HepG2 (cell line): ENCODE results near the gene ZNF581. TPM values are rescaled to one million over a fixed set of nuclear protein-coding genes. Genes with fewer than 3 reads are reported as not detected.

Experiments used
- BATF2 ChIP-seq: sonication (generic); formaldehyde crosslinking; IDR thresholded peaks from 2 replicates; pipeline ENCODE4 v1.8.0; 2022; ENCODE audit warnings: mild to moderate bottlenecking, missing genetic modification reagents, moderate library complexity
- BCL3 ChIP-seq: sonication (generic); formaldehyde crosslinking; IDR thresholded peaks from 2 replicates; pipeline ENCODE4 v1.5.1; 2020; ENCODE audit warnings: mild to moderate bottlenecking, missing genetic modification reagents, moderate library complexity
- DNMT1 ChIP-seq: sonication (generic); formaldehyde crosslinking; IDR thresholded peaks from 2 replicates; pipeline ENCODE4 v1.5.1; 2020; ENCODE audit warnings: mild to moderate bottlenecking, missing genetic modification reagents
- HMGXB4 ChIP-seq, 2 experiments: sonication (generic) in 1 of 2; formaldehyde crosslinking in 1 of 2; IDR thresholded peaks; 2 replicates each; pipeline versions ENCODE4 v1.4.0 to v1.6.1; 2018 to 2020; ENCODE audit warnings: missing genetic modification reagents in 2 of 2, borderline replicate concordance in 1 of 2, low read depth in 1 of 2, mild to moderate bottlenecking in 1 of 2, missing biosample characterization in 1 of 2
- MBNL3 ChIP-seq: fragments of 250-450 bp; sonication (Bioruptor Pico); conservative IDR thresholded peaks from 2 replicates; pipeline ENCODE4 v1.8.0; 2022; ENCODE audit warnings: mild to moderate bottlenecking, inconsistent platforms
- MED1 ChIP-seq: sonication (generic); formaldehyde crosslinking; IDR thresholded peaks from 2 replicates; pipeline ENCODE4 v1.4.0; 2020; ENCODE audit warnings: missing genetic modification reagents
- MLXIP ChIP-seq: sonication (generic); formaldehyde crosslinking; IDR thresholded peaks from 2 replicates; pipeline ENCODE4 v1.9.0; 2021; ENCODE audit warnings: missing genetic modification reagents, borderline replicate concordance
- MYNN ChIP-seq: sonication (generic); formaldehyde crosslinking; IDR thresholded peaks from 2 replicates; pipeline ENCODE4 v1.4.0; 2020; ENCODE audit warnings: mild to moderate bottlenecking, low read depth, missing genetic modification reagents
- RORA ChIP-seq: sonication (generic); formaldehyde crosslinking; IDR thresholded peaks from 2 replicates; pipeline ENCODE4 v1.5.0; 2020; ENCODE audit warnings: mild to moderate bottlenecking, missing genetic modification reagents, moderate library complexity
- SRY ChIP-seq: sonication (generic); formaldehyde crosslinking; IDR thresholded peaks from 2 replicates; pipeline ENCODE4 v1.8.0; 2022; ENCODE audit warnings: mild to moderate bottlenecking, missing genetic modification reagents
- XRCC5 ChIP-seq: fragments of 200-400 bp; formaldehyde crosslinking; optimal IDR thresholded peaks from 2 replicates; pipeline ENCODE3; 2017; ENCODE audit warnings: mild to moderate bottlenecking, low read length
- ZBTB3 ChIP-seq: sonication (generic); formaldehyde crosslinking; IDR thresholded peaks from 2 replicates; pipeline ENCODE4 v1.4.0; 2020; ENCODE audit warnings: low read depth, mild to moderate bottlenecking, moderate library complexity, missing genetic modification reagents, borderline replicate concordance
- ZNF276 ChIP-seq: sonication (generic); formaldehyde crosslinking; IDR thresholded peaks from 2 replicates; pipeline ENCODE4 v1.4.0; 2020; ENCODE audit warnings: mild to moderate bottlenecking, low read depth, missing genetic modification reagents
- ZNF639 ChIP-seq: conservative IDR thresholded peaks from 2 replicates; pipeline ENCODE4 v1.6.1; 2018; ENCODE audit warnings: missing genetic modification reagents
- ZNF678 ChIP-seq: sonication (generic); formaldehyde crosslinking; IDR thresholded peaks from 2 replicates; pipeline ENCODE4 v1.4.0; 2020; ENCODE audit warnings: mild to moderate bottlenecking, missing genetic modification reagents
- ZNF768 ChIP-seq: sonication (generic); formaldehyde crosslinking; IDR thresholded peaks from 2 replicates; pipeline ENCODE4 v1.4.0; 2020; ENCODE audit warnings: missing genetic modification reagents
- ZNF775 ChIP-seq: sonication (generic); formaldehyde crosslinking; IDR thresholded peaks from 2 replicates; pipeline ENCODE4 v1.4.0; 2020; ENCODE audit warnings: missing genetic modification reagents, mild to moderate bottlenecking, moderate library complexity, borderline replicate concordance
- polyA plus RNA-seq, 8 experiments: library from polyadenylated mRNA; depleted of rRNA in 3 of 8; stranded (reverse) in 7 of 8; unstranded in 1 of 8; fragments of >200 nt; fragmentation: Illumina TruSeq in 4 of 8; extraction: Trizol in 4 of 8; gene quantifications; 2 replicates each; pipeline versions ENCODE4 v1.2.1 to v1.2.3, GENCODE V29; 2011 to 2016; ENCODE audit warnings: low read depth in 4 of 8, missing spikeins in 1 of 8, mixed read lengths in 1 of 8; ENCODE audit not compliant: insufficient read depth in 1 of 8
- total RNA-seq, 5 experiments: library from RNA; depleted of rRNA; stranded (reverse); fragments of >200 nt; fragmentation: Illumina TruSeq; extraction: Trizol; gene quantifications; 2 replicates each; pipeline ENCODE4 v1.2.3, GENCODE V29; 2016; ENCODE audit warnings: low read depth in 1 of 5

The ZNF581 gene
- total and polyA plus RNA-seq, 2 of the 13 experiments (the other 11 are each of a cell fraction or from before 2014, with no cell fraction given), result 19.6 to 49.5 TPM

- TF ChIP-seq ZBTB3 (CRISPR knock-in tag) (peak; percentile 53; the same call in 1 of the 2 replicates), ZNF639 (CRISPR knock-in tag) (peak; percentile 93), MLXIP (CRISPR knock-in tag) (no peak), RORA (CRISPR knock-in tag) (no peak), BATF2 (0 out of 2 replicates have a peak, but pooled peaks have one; percentile 16), SRY (CRISPR knock-in tag) (0 out of 2 replicates have a peak, but pooled peaks have one; percentile 51), ZNF775 (CRISPR knock-in tag) (no peak), MYNN (CRISPR knock-in tag) (no peak), MED1 (no peak), ZNF678 (CRISPR knock-in tag) (0 out of 2 replicates have a peak, but pooled peaks have one; percentile 25), XRCC5 (peak; percentile 23), ZNF276 (CRISPR knock-in tag) (no peak), HMGXB4 (CRISPR knock-in tag; IDR thresholded peaks at IDR 0.05; ENCODE audit: borderline replicate concordance in 1 of 2, low read depth in 1 of 2) (peak in 1 of 2 experiments; percentile 59; a peak in 1 of 4 replicates), DNMT1 (CRISPR knock-in tag) (0 out of 2 replicates have a peak, but pooled peaks have one; percentile 77), ZNF768 (CRISPR knock-in tag) (peak; percentile 32; the same call in 1 of the 2 replicates), MBNL3 (CRISPR knock-in tag) (no peak), BCL3 (CRISPR knock-in tag) (0 out of 2 replicates have a peak, but pooled peaks have one; percentile 5)
Measured at GRCh38 chr19:55640577-55641425, 2.6 kb upstream of the ZNF581 start, which contains the start of gene ZNF580 (continued).
